SK-N-SH (cell line): Measurements from ENCODE around the gene ST6GALNAC3. TPM values are rescaled to one million over a fixed set of nuclear protein-coding genes. Genes with fewer than 3 reads are reported as not detected.

Source experiments
- CTCF ChIA-PET: fragments of 300-600, 350-600 bp; formaldehyde crosslinking; extraction: SDS; loops from one replicate; lab custom pipeline; 2021; lab: Yijun Ruan, JAX
- POLR2A ChIA-PET: fragments of 350-600 bp; sonication (Branson Sonifier 250); formaldehyde crosslinking; extraction: SDS; loops from one replicate; lab custom pipeline; 2020; ENCODE audit warnings: antibody characterized with exemption, inconsistent platforms; lab: Yijun Ruan, JAX
- DNase-seq: peaks from one replicate; pipeline ENCODE4 v3.0.0; 2012
- H2AFZ ChIP-seq: fragments of 200-600 bp; sonication (generic); 2 replicates; pipeline ENCODE4 v1.8.1; 2016; ENCODE audit warnings: antibody characterized with exemption, mild to moderate bottlenecking, low read depth
- H3F3A ChIP-seq: fragments of 200-600 bp; sonication (generic); replicated peaks from 2 replicates; pipeline ENCODE3; 2016; ENCODE audit warnings: antibody characterized with exemption, mild to moderate bottlenecking; ENCODE audit not compliant: insufficient read depth
- H3K27ac ChIP-seq, 2 experiments: fragments of 200-500 bp in 1 of 2; fragments of 200-600 bp in 1 of 2; sonication (Bioruptor generic) in 1 of 2; sonication (generic), shearing (Covaris generic) in 1 of 2; 2 replicates each; pipeline versions ENCODE4 v1.5.1 to v1.6.1; 2014 to 2016; ENCODE audit warnings: low read depth in 2 of 2, inconsistent platforms in 1 of 2, low read length in 1 of 2, mild to moderate bottlenecking in 1 of 2, mixed read lengths in 1 of 2
- H3K27me3 ChIP-seq: fragments of 200-600 bp; sonication (generic), shearing (Covaris generic); 2 replicates; pipeline ENCODE4 v1.6.1; 2016; ENCODE audit warnings: mixed run types; ENCODE audit not compliant: insufficient read depth
- H3K36me3 ChIP-seq, 2 experiments: fragments of 200-500 bp in 1 of 2; fragments of 200-600 bp in 1 of 2; sonication (Bioruptor generic) in 1 of 2; sonication (generic) in 1 of 2; replicated peaks in 1 of 2; 2 replicates each; pipeline versions ENCODE3 to v1.5.1; 2014 to 2016; ENCODE audit warnings: low read length in 1 of 2, mild to moderate bottlenecking in 1 of 2; ENCODE audit not compliant: insufficient read depth in 2 of 2, control insufficient read depth in 1 of 2
- H3K4me1 ChIP-seq, 2 experiments: fragments of 200-500 bp in 1 of 2; fragments of 200-600 bp in 1 of 2; sonication (Bioruptor generic) in 1 of 2; sonication (generic), shearing (Covaris generic) in 1 of 2; 2 replicates each; pipeline versions ENCODE4 v1.5.1 to v1.6.1; 2014 to 2016; ENCODE audit warnings: low read depth in 1 of 2, low read length in 1 of 2, mixed run types in 1 of 2; ENCODE audit not compliant: insufficient read depth in 2 of 2, control insufficient read depth in 1 of 2
- H3K4me2 ChIP-seq: fragments of 200-600 bp; sonication (generic), shearing (Covaris generic); 2 replicates; pipeline ENCODE4 v1.6.1; 2017; ENCODE audit warnings: mixed run types
- H3K4me3 ChIP-seq, 2 experiments: fragments of 200-500 bp in 1 of 2; fragments of 200-600 bp in 1 of 2; sonication (Bioruptor generic) in 1 of 2; sonication (generic), shearing (Covaris generic) in 1 of 2; 2 replicates each; pipeline versions ENCODE4 v1.5.1 to v1.8.1; 2014 to 2016; ENCODE audit warnings: low read depth in 2 of 2, inconsistent platforms in 1 of 2, low read length in 1 of 2, mild to moderate bottlenecking in 1 of 2, mixed read lengths in 1 of 2, moderate library complexity in 1 of 2
- H3K79me2 ChIP-seq: fragments of 200-600 bp; sonication (generic); 2 replicates; pipeline ENCODE4 v1.8.1; 2017; ENCODE audit warnings: mild to moderate bottlenecking; ENCODE audit not compliant: insufficient read depth
- H3K9ac ChIP-seq: fragments of 200-600 bp; sonication (generic); 2 replicates; pipeline ENCODE4 v1.6.1; 2017; ENCODE audit warnings: mixed run types
- H3K9me2 ChIP-seq: fragments of 200-600 bp; sonication (generic); 2 replicates; pipeline ENCODE4 v1.6.1; 2017; ENCODE audit warnings: mixed run types
- H3K9me3 ChIP-seq: fragments of 200-600 bp; sonication (generic); 2 replicates; pipeline ENCODE4 v1.6.1; 2017; ENCODE audit warnings: mixed run types, mild to moderate bottlenecking, moderate library complexity
- H4K20me1 ChIP-seq: fragments of 200-600 bp; sonication (generic); 2 replicates; pipeline ENCODE4 v1.6.1; 2017; ENCODE audit warnings: mild to moderate bottlenecking, mixed run types; ENCODE audit not compliant: insufficient read depth
- CHD2 ChIP-seq: fragments of 150-350 bp; IDR thresholded peaks from 2 replicates; pipeline ENCODE4 v1.6.1; 2018; ENCODE audit warnings: low read length; ENCODE audit not compliant: partially characterized antibody
- CTCF ChIP-seq: fragments of 200-600 bp; sonication (generic); IDR thresholded peaks from 2 replicates; pipeline ENCODE4 v1.6.1; 2017; ENCODE audit warnings: antibody characterized with exemption, mild to moderate bottlenecking, moderate library complexity
- ELF1 ChIP-seq: IDR thresholded peaks from 2 replicates; pipeline ENCODE4 v1.4.0; 2012
- FOXJ3 ChIP-seq: sonication (generic); formaldehyde crosslinking; IDR thresholded peaks from 2 replicates; pipeline ENCODE4 v1.5.1; 2020; ENCODE audit warnings: mild to moderate bottlenecking, missing genetic modification reagents
- FOXM1 ChIP-seq: IDR thresholded peaks from 2 replicates; pipeline ENCODE4 v1.4.0; 2012; ENCODE audit warnings: low read depth, mild to moderate bottlenecking
- GABPA ChIP-seq: IDR thresholded peaks from 2 replicates; pipeline ENCODE4 v1.4.0; 2012; ENCODE audit warnings: low read depth, mild to moderate bottlenecking
- GATA2 ChIP-seq: sonication (generic); formaldehyde crosslinking; IDR thresholded peaks from 2 replicates; pipeline ENCODE4 v1.5.0; 2020; ENCODE audit warnings: mild to moderate bottlenecking, missing genetic modification reagents
- MEF2A ChIP-seq: IDR thresholded peaks from 2 replicates; pipeline ENCODE4 v1.4.0; 2012; ENCODE audit warnings: low read depth, borderline replicate concordance
- MXI1 ChIP-seq: IDR thresholded peaks from 2 replicates; pipeline ENCODE4 v1.6.1; 2012; ENCODE audit warnings: mild to moderate bottlenecking, low read depth, low read length, improper control_type of control experiment
- RFX5 ChIP-seq: IDR thresholded peaks from 2 replicates; pipeline ENCODE4 v1.6.1; 2012; ENCODE audit warnings: mild to moderate bottlenecking, improper control_type of control experiment, low read length
- TCF12 ChIP-seq: IDR thresholded peaks from 2 replicates; pipeline ENCODE4 v1.4.0; 2012
- TEAD4 ChIP-seq: IDR thresholded peaks from 2 replicates; pipeline ENCODE4 v1.4.0; 2012; ENCODE audit warnings: mild to moderate bottlenecking, borderline replicate concordance; ENCODE audit not compliant: insufficient read depth
- USF1 ChIP-seq: IDR thresholded peaks from 2 replicates; pipeline ENCODE4 v1.4.0; 2012; ENCODE audit warnings: low read depth, borderline replicate concordance
- YY1 ChIP-seq: IDR thresholded peaks from 2 replicates; pipeline ENCODE4 v1.4.0; 2012; ENCODE audit warnings: low read depth, mild to moderate bottlenecking
- WGBS: methylation state at CpG from one replicate; pipeline ENCODE4 v1.1.6; 2017; ENCODE audit warnings: low lambda C conversion rate; 5-methylcytosine and 5-hydroxymethylcytosine counted together
- polyA plus RNA-seq, 3 experiments: library from polyadenylated mRNA; depleted of rRNA; stranded (reverse); fragments of >200 nt; gene quantifications; 2 replicates each; pipeline ENCODE4 v1.2.3, GENCODE V29; 2012

The ST6GALNAC3 gene
- polyA plus RNA-seq, 1 of the 3 experiments (the other 2 are of a cell fraction): 8.1 TPM

DNA sequence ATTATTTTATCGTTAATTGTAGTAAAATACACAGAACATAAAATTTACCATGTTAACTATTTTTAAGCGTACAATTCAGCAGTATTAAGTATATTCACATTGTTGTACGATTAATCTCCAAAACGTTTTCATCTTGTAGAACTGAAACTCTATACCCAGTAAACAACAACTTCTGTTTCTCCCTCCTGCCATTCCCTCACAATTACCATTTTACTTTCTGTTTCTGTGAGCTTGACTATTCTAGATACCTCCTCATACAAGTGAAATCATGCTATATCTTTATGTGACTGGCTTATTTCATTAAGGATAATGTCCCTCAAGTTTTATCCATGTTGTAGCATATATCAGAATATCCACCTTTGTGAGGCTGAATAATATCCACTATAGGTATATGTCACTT is 156.8 kb downstream of the ST6GALNAC3 start (continued):
- TF ChIP-seq CTCF (no peak), ELF1 (no peak), USF1 (no peak), TEAD4 (no peak), CHD2 (no peak), RFX5 (no peak), FOXJ3 (no peak), FOXM1 (no peak)
- TF ChIP-seq, all 33 proteins: peak for 0

DNA sequence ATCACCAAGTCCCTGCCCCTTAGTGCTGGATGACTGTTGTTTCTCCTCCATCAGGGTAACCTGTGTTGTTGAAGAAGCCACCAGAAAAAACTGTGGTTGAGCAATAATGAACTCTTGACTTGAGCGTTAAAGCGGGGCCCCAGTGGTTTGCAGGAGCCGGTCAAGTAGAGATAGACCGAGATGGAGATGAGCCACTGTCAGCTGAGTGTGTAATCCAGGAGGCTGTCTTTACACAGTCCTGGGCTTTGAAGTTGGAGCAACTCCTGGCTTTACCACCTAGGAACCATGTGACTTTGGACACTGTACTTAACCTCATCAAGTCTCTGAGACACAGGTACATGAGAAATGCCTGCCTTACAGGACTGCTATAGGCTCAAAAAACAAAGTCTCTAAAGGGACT is 158.1 kb downstream of the ST6GALNAC3 start:
- no peaks in the 10 kb centered on the region for H3K9me2 ChIP-seq
- TF ChIP-seq FOXM1 (no peak), YY1 (no peak), GATA2 (CRISPR knock-in tag) (no peak), CTCF (no peak), FOXJ3 (no peak), MXI1 (no peak), TCF12 (no peak), GABPA (no peak), MEF2A (no peak)

More for the DNA sequence above, 158.1 kb downstream of the ST6GALNAC3 start:
- Histone ChIP-seq H3K9ac (no peak overlapping the region), H3K27me3 (no peaks in the 10 kb centered on the region), H3K36me3 (no peaks in the 10 kb centered on the region), H2AFZ (no peak overlapping the region), H3K27ac (no peak overlapping the region), H3F3A (peaks cover 5% of the 10 kb centered on the region), H3K4me3 (no peak overlapping the region), H4K20me1 (no peaks in the 10 kb centered on the region), H3K9me3 (no peaks in the 10 kb centered on the region), H3K4me1 (peaks cover 9 to 13% of the 10 kb centered on the region in 2 experiments; a peak in 3 of 4 replicates), H3K79me2 (no peaks in the 10 kb centered on the region), H3K4me2 (no peak overlapping the region)
- DNase-seq: no peak
- CTCF ChIA-PET: no interaction called here
- 100% methylated on average over 3 of the region's 4 CpGs for WGBS
- POLR2A ChIA-PET: no interaction called here
